Liver (tissue), 9 donors: Measurements from ENCODE around the gene CCDC83. TPM values are rescaled to one million over a fixed set of nuclear protein-coding genes. Genes with fewer than 3 reads are reported as not detected.
"Not testable (repeated sequence)": the region's sequence is repeated elsewhere in the genome, so short reads cannot be mapped to it uniquely, and the experiment has no call there.

Experiments
- DNase-seq: peaks from one replicate; pipeline ENCODE4 v3.0.0-alpha.2; 2017; ENCODE audit warnings: low spot score
- H3K27ac ChIP-seq, 2 donors: one replicate each; pipeline ENCODE4 v1.7.0; 2013; ENCODE audit warnings: inconsistent platforms in 2 of 2, low read length in 2 of 2, control low read depth in 1 of 2, low read depth in 1 of 2, mild to moderate bottlenecking in 1 of 2
- H3K27me3 ChIP-seq, 4 donors: one replicate each; pipeline versions ENCODE4 v1.6.1 to v1.7.0; 2013; ENCODE audit warnings: low read length in 3 of 4, inconsistent platforms in 1 of 4, mild to moderate bottlenecking in 1 of 4, moderate library complexity in 1 of 4; ENCODE audit not compliant: control insufficient read depth in 4 of 4, insufficient read depth in 4 of 4
- H3K36me3 ChIP-seq, 4 donors: one replicate each; pipeline versions ENCODE4 v1.6.1 to v1.7.0; 2013; ENCODE audit warnings: low read length in 3 of 4, mild to moderate bottlenecking in 3 of 4, low read depth in 1 of 4, moderate library complexity in 1 of 4; ENCODE audit not compliant: control insufficient read depth in 4 of 4, insufficient read depth in 3 of 4
- H3K4me1 ChIP-seq, 4 donors: one replicate each; pipeline versions ENCODE4 v1.6.1 to v1.7.0; 2013; ENCODE audit warnings: low read length in 3 of 4, mild to moderate bottlenecking in 3 of 4, moderate library complexity in 1 of 4; ENCODE audit not compliant: control insufficient read depth in 4 of 4, insufficient read depth in 4 of 4
- H3K4me3 ChIP-seq, 3 donors: one replicate each; pipeline versions ENCODE4 v1.6.1 to v1.7.0; 2013; ENCODE audit warnings: low read length in 3 of 3, control low read depth in 1 of 3, low read depth in 1 of 3, mild to moderate bottlenecking in 1 of 3
- H3K9ac ChIP-seq, 2 donors: one replicate each; pipeline ENCODE4 v1.7.0; 2013; ENCODE audit warnings: low read length in 2 of 2, mild to moderate bottlenecking in 2 of 2, moderate library complexity in 2 of 2, control low read depth in 1 of 2, low read depth in 1 of 2
- H3K9me3 ChIP-seq, 4 donors: one replicate each; pipeline versions ENCODE4 v1.6.1 to v1.7.0; 2013; ENCODE audit warnings: low read length in 3 of 4; ENCODE audit not compliant: control insufficient read depth in 4 of 4
- ATF3 ChIP-seq: IDR thresholded peaks from 2 replicates; pipeline ENCODE4 v1.6.1; 2016; ENCODE audit warnings: antibody characterized with exemption
- CTCF ChIP-seq: fragments of 150-350 bp; IDR thresholded peaks from 2 replicates; pipeline ENCODE4 v1.5.1; 2017; ENCODE audit warnings: improper control_type of control experiment, low read depth, low read length; ENCODE audit not compliant: missing input control
- EGR1 ChIP-seq, 2 donors: IDR thresholded peaks; 2 replicates each; pipeline ENCODE4 v1.6.1; 2016 to 2018; ENCODE audit warnings: antibody characterized with exemption in 2 of 2, low read depth in 2 of 2
- FOXA1 ChIP-seq: IDR thresholded peaks from 2 replicates; pipeline ENCODE4 v1.6.1; 2016; ENCODE audit warnings: antibody characterized with exemption
- FOXA2 ChIP-seq: IDR thresholded peaks from 2 replicates; pipeline ENCODE4 v1.6.1; 2016; ENCODE audit warnings: antibody characterized with exemption
- GABPA ChIP-seq, 2 donors: IDR thresholded peaks in 1 of 2; conservative IDR thresholded peaks in 1 of 2; 2 replicates each; pipeline ENCODE4 v1.6.1; 2016; ENCODE audit warnings: antibody characterized with exemption in 2 of 2, mild to moderate bottlenecking in 1 of 2, moderate library complexity in 1 of 2
- HNF4A ChIP-seq, 2 donors: conservative IDR thresholded peaks; 2 replicates each; pipeline ENCODE4 v1.6.1; 2016; ENCODE audit warnings: antibody characterized with exemption in 2 of 2, mild to moderate bottlenecking in 2 of 2
- HNF4G ChIP-seq: IDR thresholded peaks from 2 replicates; pipeline ENCODE4 v1.6.1; 2016; ENCODE audit warnings: antibody characterized with exemption
- NR2F2 ChIP-seq: IDR thresholded peaks from 2 replicates; pipeline ENCODE4 v1.6.1; 2016; ENCODE audit warnings: antibody characterized with exemption
- REST ChIP-seq: IDR thresholded peaks from 2 replicates; pipeline ENCODE4 v1.6.1; 2016; ENCODE audit warnings: antibody characterized with exemption, mild to moderate bottlenecking
- RXRA ChIP-seq, 2 donors: IDR thresholded peaks; 2 replicates each; pipeline ENCODE4 v1.6.1; 2017 to 2018; ENCODE audit warnings: antibody characterized with exemption in 2 of 2, mild to moderate bottlenecking in 1 of 2
- SP1 ChIP-seq: IDR thresholded peaks from 2 replicates; pipeline ENCODE4 v1.6.1; 2018; ENCODE audit warnings: antibody characterized with exemption, mild to moderate bottlenecking
- WGBS: extraction: QIAGEN DNeasy Blood & Tissue Kit; methylation state at CpG from one replicate; pipeline ENCODE4 v1.1.7; 2013; 5-methylcytosine and 5-hydroxymethylcytosine counted together
- polyA plus RNA-seq, 2 donors: library from polyadenylated mRNA; stranded (reverse) in 1 of 2; unstranded in 1 of 2; fragments of 200-250 nt in 1 of 2; fragments of >200 nt in 1 of 2; fragmentation: Nextera tagmentation in 1 of 2; extraction: Ambion mirVana in 1 of 2; gene quantifications; one replicate each; pipeline versions ENCODE4 v1.2.1 to v1.2.3, GENCODE V29; 2013 to 2015
- total RNA-seq, 2 donors: library from RNA; depleted of rRNA; stranded (reverse); fragments of >200 nt; gene quantifications; one replicate each; pipeline ENCODE4 v1.2.3, GENCODE V29; 2014
- donor health status: healthy.
- donor health status: healthy.
- donor health status: healthy.
- donor health status: healthy.
- donor health status: healthy.

Gene CCDC83
- total and polyA plus RNA-seq, 4 donors = not detected

- TF ChIP-seq HNF4G = no peak
- no peak for TF ChIP-seq FOXA1
- no peak for TF ChIP-seq EGR1 (IDR thresholded peaks at IDR 0.05; ENCODE audit: low read depth in 2 of 2)
These were observed 7.7 kb upstream of the CCDC83 start (continued) for GRCh38 chr11:85847436-85847835.

GRCh38 chr11:85848006-85848405 lies 7.2 kb upstream of the CCDC83 start:
- 93% methylated on average over 3 of the region's 3 CpGs for WGBS
- DNase-seq = no peak
- no peak for TF ChIP-seq HNF4A (conservative IDR thresholded peaks at IDR 0.05)
- no peak for TF ChIP-seq ATF3
- no peak for TF ChIP-seq RXRA (IDR thresholded peaks at IDR 0.05)
- H3K9me3 ChIP-seq = no peaks in the 10 kb centered on the region
- H3K4me1 ChIP-seq = no peaks in the 10 kb centered on the region
- no peak overlapping the region for H3K27ac ChIP-seq
- H3K4me3 ChIP-seq = no peak overlapping the region
- peaks cover 0 to 1% (median 0%) of the 10 kb centered on the region in 4 donors for H3K36me3 ChIP-seq
- no peak overlapping the region for H3K9ac ChIP-seq
- no peaks in the 10 kb centered on the region for H3K27me3 ChIP-seq

- 94% methylated on average over 2 of the region's 2 CpGs for WGBS
- Histone ChIP-seq H3K4me3 (no peak overlapping the region), H3K27me3 (no peaks in the 10 kb centered on the region), H3K27ac (no peak overlapping the region), H3K4me1 (no peaks in the 10 kb centered on the region), H3K36me3 (peaks cover 0 to 1% (median 0%) of the 10 kb centered on the region in 4 donors), H3K9me3 (no peaks in the 10 kb centered on the region), H3K9ac (no peak overlapping the region)
- no peak for TF ChIP-seq NR2F2
- no peak for TF ChIP-seq FOXA1
- DNase-seq = no peak
These were observed 6.6 kb upstream of the CCDC83 start for GRCh38 chr11:85848556-85848955.

GRCh38 chr11:85852754-85853153 lies 2.4 kb upstream of the CCDC83 start:
- 98% methylated on average over 33 of the region's 33 CpGs for WGBS
- not testable (repeated sequence) for H3K27me3 ChIP-seq, H3K9ac ChIP-seq, H3K4me3 ChIP-seq, H3K4me1 ChIP-seq, DNase-seq, H3K9me3 ChIP-seq, H3K36me3 ChIP-seq, H3K27ac ChIP-seq

GRCh38 chr11:85853541-85853940 lies 1.6 kb upstream of the CCDC83 start:
- not testable (repeated sequence) for H3K9me3 ChIP-seq, H3K4me3 ChIP-seq, H3K27me3 ChIP-seq, H3K27ac ChIP-seq, DNase-seq, H3K4me1 ChIP-seq, H3K9ac ChIP-seq, H3K36me3 ChIP-seq
- 98% methylated on average over 6 of the region's 7 CpGs for WGBS

- no peak for DNase-seq
- 59% methylated on average over 7 of the region's 7 CpGs for WGBS
- Histone ChIP-seq H3K9ac (peak overlapping the region; percentile 68 to 80), H3K27ac (peak overlapping the region; percentile 56 to 81), H3K27me3 (no peaks in the 10 kb centered on the region), H3K9me3 (no peaks in the 10 kb centered on the region), H3K4me3 (peak overlapping the region; percentile 50 to 81 (median 71)), H3K4me1 (peaks cover 0 to 8% (median 6%) of the 10 kb centered on the region in 4 donors), H3K36me3 (no peaks in the 10 kb centered on the region)
- TF ChIP-seq NR2F2 (no peak), EGR1 (IDR thresholded peaks at IDR 0.05; ENCODE audit: low read depth in 2 of 2) (no peak), HNF4G (no peak), CTCF (no peak), GABPA (IDR thresholded peaks at IDR 0.05 in 1 of 2, conservative IDR thresholded peaks at IDR 0.05 in 1 of 2) (no peak), ATF3 (no peak), FOXA2 (no peak), SP1 (no peak), HNF4A (conservative IDR thresholded peaks at IDR 0.05) (no peak), REST (no peak)
These were observed 999 bp upstream of the CCDC83 start for GRCh38 chr11:85854212-85854556.
